Parathyroid adenoma (tissue), 2 donors: ENCODE data around the gene MTMR3.

ENCODE experiments used
- H2AFZ ChIP-seq: fragments of 300-600 bp; sonication (generic); one replicate; pipeline ENCODE4 v1.7.0; 2017; ENCODE audit warnings: antibody characterized with exemption, mild to moderate bottlenecking
- H3K27ac ChIP-seq: fragments of 300-600 bp; sonication (generic); one replicate; pipeline ENCODE4 v1.7.0; 2017
- H3K27me3 ChIP-seq: fragments of 300-600 bp; sonication (generic); one replicate; pipeline ENCODE4 v1.7.0; 2017; ENCODE audit warnings: low read length; ENCODE audit not compliant: control insufficient read depth, insufficient read depth
- H3K36me3 ChIP-seq: fragments of 300-600 bp; sonication (generic); one replicate; pipeline ENCODE4 v1.7.0; 2017; ENCODE audit warnings: low read length; ENCODE audit not compliant: control insufficient read depth, insufficient read depth
- H3K4me1 ChIP-seq: fragments of 300-600 bp; sonication (generic); one replicate; pipeline ENCODE4 v1.7.0; 2017; ENCODE audit warnings: control low read depth
- H3K4me2 ChIP-seq: fragments of 300-600 bp; sonication (generic); one replicate; pipeline ENCODE4 v1.7.0; 2017; ENCODE audit warnings: low read length
- H3K4me3 ChIP-seq: fragments of 300-600 bp; sonication (generic); one replicate; pipeline ENCODE4 v1.7.0; 2017; ENCODE audit warnings: low read depth, low read length
- H3K79me2 ChIP-seq: fragments of 300-600 bp; sonication (generic); one replicate; pipeline ENCODE4 v1.7.0; 2017; ENCODE audit warnings: control low read depth
- H3K9ac ChIP-seq: fragments of 300-600 bp; sonication (generic); one replicate; pipeline ENCODE4 v1.7.0; 2017; ENCODE audit warnings: mild to moderate bottlenecking
- H3K9me3 ChIP-seq: fragments of 300-600 bp; sonication (generic); one replicate; pipeline ENCODE4 v1.7.0; 2017; ENCODE audit warnings: low read length; ENCODE audit not compliant: control insufficient read depth
- TF ChIP-seq, protein P1 (sequence below): fragments of 300-600 bp; sonication (generic); IDR thresholded peaks from one replicate; pipeline ENCODE4 v1.7.0; 2017; ENCODE audit warnings: antibody characterized with exemption, mild to moderate bottlenecking
- donor health status: primary hyperparathyroidism.

Gene MTMR3

GRCh38 chr22:30015846-30016245, 132.9 kb downstream of the MTMR3 start:
- Histone ChIP-seq H3K27me3 (no peaks in the 10 kb centered on the region), H3K9me3 (no peaks in the 10 kb centered on the region), H3K27ac (no peak overlapping the region), H2AFZ (no peak overlapping the region), H3K36me3 (no peaks in the 10 kb centered on the region), H3K4me1 (no peaks in the 10 kb centered on the region), H3K79me2 (no peaks in the 10 kb centered on the region), H3K4me3 (no peak overlapping the region), H3K4me2 (no peak overlapping the region), H3K9ac (no peak overlapping the region)
- TF ChIP-seq, protein P1, sequence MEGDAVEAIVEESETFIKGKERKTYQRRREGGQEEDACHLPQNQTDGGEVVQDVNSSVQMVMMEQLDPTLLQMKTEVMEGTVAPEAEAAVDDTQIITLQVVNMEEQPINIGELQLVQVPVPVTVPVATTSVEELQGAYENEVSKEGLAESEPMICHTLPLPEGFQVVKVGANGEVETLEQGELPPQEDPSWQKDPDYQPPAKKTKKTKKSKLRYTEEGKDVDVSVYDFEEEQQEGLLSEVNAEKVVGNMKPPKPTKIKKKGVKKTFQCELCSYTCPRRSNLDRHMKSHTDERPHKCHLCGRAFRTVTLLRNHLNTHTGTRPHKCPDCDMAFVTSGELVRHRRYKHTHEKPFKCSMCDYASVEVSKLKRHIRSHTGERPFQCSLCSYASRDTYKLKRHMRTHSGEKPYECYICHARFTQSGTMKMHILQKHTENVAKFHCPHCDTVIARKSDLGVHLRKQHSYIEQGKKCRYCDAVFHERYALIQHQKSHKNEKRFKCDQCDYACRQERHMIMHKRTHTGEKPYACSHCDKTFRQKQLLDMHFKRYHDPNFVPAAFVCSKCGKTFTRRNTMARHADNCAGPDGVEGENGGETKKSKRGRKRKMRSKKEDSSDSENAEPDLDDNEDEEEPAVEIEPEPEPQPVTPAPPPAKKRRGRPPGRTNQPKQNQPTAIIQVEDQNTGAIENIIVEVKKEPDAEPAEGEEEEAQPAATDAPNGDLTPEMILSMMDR, result no peak

GRCh38 chr22:30016596-30016995, 133.6 kb downstream of the MTMR3 start:
- H3K9ac ChIP-seq, result no peak overlapping the region
- H3K4me1 ChIP-seq, result no peaks in the 10 kb centered on the region
- no peaks in the 10 kb centered on the region for H3K9me3 ChIP-seq
- H3K4me2 ChIP-seq, result no peak overlapping the region
- H3K4me3 ChIP-seq, result no peak overlapping the region
- no peaks in the 10 kb centered on the region for H3K36me3 ChIP-seq
- H3K79me2 ChIP-seq, result no peaks in the 10 kb centered on the region
- TF ChIP-seq, protein P1, result no peak
- H3K27ac ChIP-seq, result no peak overlapping the region
- H3K27me3 ChIP-seq, result no peaks in the 10 kb centered on the region
- H2AFZ ChIP-seq, result no peak overlapping the region

DNA sequence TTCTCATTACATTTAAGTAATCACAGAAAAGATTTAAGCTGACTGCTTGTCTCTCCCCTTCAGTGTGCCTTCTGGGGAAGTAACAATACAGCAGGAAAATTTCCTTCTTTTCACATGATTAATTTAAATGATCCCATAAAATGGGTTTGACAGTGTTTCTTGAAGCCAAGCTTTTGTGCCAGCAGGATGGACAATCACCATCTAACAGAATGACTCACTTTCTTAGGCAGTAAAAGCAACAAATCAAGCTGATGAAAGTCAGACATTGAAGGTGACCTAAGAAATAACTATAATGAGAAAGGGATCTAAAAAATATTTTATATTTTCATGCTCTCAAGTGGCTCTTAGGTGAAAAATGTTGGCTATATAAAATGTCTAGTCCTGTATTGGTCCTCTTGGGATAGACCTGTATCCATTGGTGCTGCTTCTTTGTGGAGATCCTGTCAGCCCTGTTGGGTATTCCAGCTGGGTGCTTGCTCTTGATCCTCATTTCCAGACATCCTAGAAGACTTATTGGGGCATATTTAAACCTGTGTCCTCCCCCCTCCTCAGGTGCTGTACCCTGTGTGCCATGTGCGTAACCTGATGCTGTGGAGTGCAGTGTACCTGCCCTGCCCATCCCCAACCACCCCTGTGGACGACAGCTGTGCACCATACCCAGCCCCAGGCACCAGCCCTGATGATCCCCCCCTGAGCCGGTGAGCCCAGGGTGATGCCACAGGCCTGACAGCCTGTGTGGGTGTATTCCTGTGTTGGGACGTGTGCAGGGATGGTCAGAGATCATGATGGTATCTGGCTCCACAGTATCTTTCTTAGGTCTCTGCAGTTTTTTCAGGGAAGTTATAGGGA, 134.6 kb downstream of the MTMR3 start:
- H3K27me3 ChIP-seq, result no peaks in the 10 kb centered on the region
- no peak overlapping the region for H3K27ac ChIP-seq
- H3K36me3 ChIP-seq, result no peaks in the 10 kb centered on the region
- no peak overlapping the region for H3K4me3 ChIP-seq
- H2AFZ ChIP-seq, result no peak overlapping the region
- H3K9ac ChIP-seq, result no peak overlapping the region
- H3K79me2 ChIP-seq, result no peaks in the 10 kb centered on the region
- no peaks in the 10 kb centered on the region for H3K9me3 ChIP-seq
- no peak overlapping the region for H3K4me2 ChIP-seq
- no peaks in the 10 kb centered on the region for H3K4me1 ChIP-seq
- TF ChIP-seq, protein P1, result no peak

- H3K27ac ChIP-seq, result no peak overlapping the region
- H3K79me2 ChIP-seq, result no peaks in the 10 kb centered on the region
- no peaks in the 10 kb centered on the region for H3K9me3 ChIP-seq
- H3K4me2 ChIP-seq, result no peak overlapping the region
- no peaks in the 10 kb centered on the region for H3K36me3 ChIP-seq
- H3K9ac ChIP-seq, result no peak overlapping the region
- TF ChIP-seq, protein P1, result no peak
- H2AFZ ChIP-seq, result no peak overlapping the region
- no peaks in the 10 kb centered on the region for H3K27me3 ChIP-seq
- no peak overlapping the region for H3K4me3 ChIP-seq
- H3K4me1 ChIP-seq, result no peaks in the 10 kb centered on the region
Observed at GRCh38 chr22:30020511-30020910, 137.5 kb downstream of the MTMR3 start.

DNA sequence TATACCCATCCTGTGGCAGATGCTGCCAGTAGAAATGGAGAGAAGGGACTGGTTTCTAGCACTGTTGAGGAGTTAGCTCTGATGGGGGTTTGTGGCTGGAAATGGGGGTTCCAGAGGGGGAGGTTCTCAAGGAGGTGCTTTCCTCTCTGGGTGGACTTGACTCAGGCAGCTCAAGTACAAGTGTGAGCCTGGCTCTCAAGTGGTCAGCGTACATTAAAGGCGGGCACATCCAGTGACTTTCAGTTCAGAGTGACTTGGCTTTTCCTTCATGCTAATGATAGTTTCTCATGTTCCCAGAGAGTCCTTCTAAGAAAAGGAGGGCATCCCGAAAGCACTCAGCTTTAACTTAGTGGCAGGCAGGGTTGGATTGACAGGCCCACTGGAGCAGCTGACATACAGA, 138.4 kb downstream of the MTMR3 start:
- TF ChIP-seq, protein P1, result no peak
- no peak overlapping the region for H3K4me2 ChIP-seq
- no peaks in the 10 kb centered on the region for H3K9me3 ChIP-seq
- no peak overlapping the region for H3K27ac ChIP-seq
- H3K4me3 ChIP-seq, result no peak overlapping the region
- H3K36me3 ChIP-seq, result no peaks in the 10 kb centered on the region
- no peaks in the 10 kb centered on the region for H3K79me2 ChIP-seq
- no peaks in the 10 kb centered on the region for H3K27me3 ChIP-seq
- H2AFZ ChIP-seq, result no peak overlapping the region
- no peaks in the 10 kb centered on the region for H3K4me1 ChIP-seq
- no peak overlapping the region for H3K9ac ChIP-seq
